ENCODE results near the gene MAP3K2.

MAP3K2 gene

GRCh38 chr2:127404466-127405254, 16.9 kb upstream of the MAP3K2 start:
- Mint-ChIP-seq H3K27ac (no peak overlapping the region), H3K4me3 (no peak overlapping the region), H3K36me3 (ENCODE audit: low read depth) (no peaks in the 10 kb centered on the region), H3K9me3 (no peaks in the 10 kb centered on the region), H3K27me3 (ENCODE audit: low read depth, poor library complexity) (no peaks in the 10 kb centered on the region), H3K4me1 (peaks cover 31% of the 10 kb centered on the region)
- no peak for TF ChIP-seq CTCF (IDR thresholded peaks at IDR 0.05)
- DNase-seq = no peak

DNA sequence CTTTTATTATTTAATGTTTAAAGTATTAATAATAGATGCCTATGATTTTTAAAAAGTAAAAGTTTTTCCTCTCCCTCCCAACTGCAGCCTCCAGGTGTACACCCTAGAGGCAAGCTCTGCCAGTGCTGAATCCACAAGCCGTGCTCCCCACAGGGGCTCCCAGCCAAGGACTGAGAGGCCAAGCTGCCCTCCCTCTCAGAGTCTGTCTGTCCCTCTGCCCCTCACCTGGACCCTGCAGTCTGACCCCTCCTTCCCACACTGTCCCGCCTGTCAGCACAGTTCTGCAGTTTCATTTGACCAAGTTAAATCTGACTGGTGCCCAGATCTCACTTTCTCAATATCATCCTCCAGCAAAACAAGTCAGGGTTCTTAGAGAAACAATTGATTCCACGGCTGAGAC, 15.7 kb upstream of the MAP3K2 start:
- Mint-ChIP-seq H3K4me1 (peaks cover 31% of the 10 kb centered on the region), H3K9me3 (no peaks in the 10 kb centered on the region)

DNA sequence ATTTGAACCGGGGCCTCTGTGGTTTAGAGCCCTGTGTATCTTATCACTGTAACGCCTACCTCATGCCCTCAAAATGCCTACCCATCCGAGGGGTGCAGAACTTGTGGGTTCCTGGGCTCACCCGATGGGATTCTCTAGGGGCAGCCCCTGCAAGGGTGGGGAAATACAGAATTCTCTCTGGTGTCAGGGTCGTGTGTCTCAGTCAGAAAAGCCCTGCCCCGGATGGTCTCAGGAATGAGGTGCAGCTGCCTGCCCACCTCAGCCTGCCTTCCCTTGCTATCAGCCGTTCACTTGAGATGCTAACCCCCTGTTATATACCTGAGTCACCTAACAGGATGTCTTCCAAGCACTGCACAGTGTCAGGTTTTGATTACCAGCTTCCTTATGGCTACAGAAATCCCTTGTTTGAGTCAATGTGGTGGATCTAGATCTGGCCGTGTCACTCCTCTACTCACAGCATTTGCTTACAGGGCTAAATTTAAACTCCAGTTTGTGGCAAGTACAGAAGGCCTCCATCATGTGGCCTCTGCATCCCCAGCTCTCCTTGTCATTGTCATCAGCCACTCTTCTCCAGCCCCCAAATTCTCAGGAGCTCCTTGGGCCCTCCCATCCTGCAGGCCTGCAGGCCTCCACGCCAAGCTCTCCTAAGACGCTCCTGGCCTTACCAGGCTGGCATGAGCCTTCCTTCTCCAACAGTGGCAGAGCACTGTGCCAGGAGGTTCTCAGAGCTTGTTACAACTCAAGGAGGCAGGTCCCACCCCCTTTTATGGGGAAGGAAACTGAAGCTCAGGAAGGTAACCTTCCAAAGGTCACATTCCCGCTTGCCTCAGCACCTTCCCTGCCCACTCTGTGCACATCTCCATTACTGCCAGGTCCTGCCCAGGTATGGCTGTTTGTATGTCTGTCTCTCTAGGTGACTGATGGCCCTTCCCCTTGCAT, 14.3 kb upstream of the MAP3K2 start:
- H3K4me1 Mint-ChIP-seq = peaks cover 37% of the 10 kb centered on the region

More for the DNA sequence above, 15.7 kb upstream of the MAP3K2 start:
- Mint-ChIP-seq H3K27me3 (ENCODE audit: low read depth, poor library complexity) (no peaks in the 10 kb centered on the region), H3K36me3 (ENCODE audit: low read depth) (no peaks in the 10 kb centered on the region), H3K4me3 (no peak overlapping the region), H3K27ac (no peak overlapping the region)
- DNase-seq = no peak
- no peak for TF ChIP-seq CTCF (IDR thresholded peaks at IDR 0.05)

DNA sequence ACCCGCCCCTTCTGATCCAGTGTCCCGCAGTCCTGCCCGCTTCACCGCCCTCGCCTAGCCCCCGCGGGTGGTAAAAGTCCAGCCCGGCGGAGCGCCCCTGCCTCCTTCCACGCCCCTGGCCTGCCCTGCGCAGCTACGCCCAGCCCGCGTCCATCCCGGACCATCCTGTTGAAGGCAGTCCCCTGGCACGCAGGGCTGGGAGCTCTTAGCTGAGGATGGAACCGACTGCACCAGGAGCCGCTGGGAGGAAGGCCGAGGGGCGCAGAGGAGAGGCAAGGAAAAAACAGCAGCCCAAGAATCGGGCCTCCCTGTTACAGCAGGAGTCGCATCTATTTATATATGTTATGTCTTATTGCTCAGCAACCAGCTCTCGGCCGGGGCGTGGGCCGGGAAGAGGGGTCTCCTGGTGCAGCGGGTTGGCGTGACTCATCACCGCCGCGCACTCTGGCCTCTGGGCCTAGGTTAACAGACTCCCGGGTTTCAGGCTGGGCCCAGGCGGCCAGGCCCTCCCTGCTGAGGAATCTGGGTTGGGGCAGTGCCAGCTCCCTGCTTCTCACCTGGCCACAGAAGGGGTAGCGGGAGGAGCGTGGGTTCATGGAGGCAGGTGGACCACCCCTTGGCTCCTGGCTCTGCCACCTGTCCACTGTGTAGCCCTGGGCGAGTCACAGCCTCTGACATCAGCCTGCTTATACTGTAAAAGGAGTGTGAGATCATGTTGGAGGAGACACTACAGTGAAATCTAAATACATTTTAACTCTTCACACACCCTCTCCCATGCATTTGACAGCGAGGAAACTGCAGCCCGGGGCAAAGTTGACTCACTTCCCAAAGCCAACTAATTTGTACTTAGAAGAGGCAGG, 13.4 kb upstream of the MAP3K2 start:
- TF ChIP-seq CTCF (IDR thresholded peaks at IDR 0.05) = no peak
- no peaks in the 10 kb centered on the region for H3K27me3 Mint-ChIP-seq (ENCODE audit: low read depth, poor library complexity)
- H3K27ac Mint-ChIP-seq = no peak overlapping the region
- H3K4me3 Mint-ChIP-seq = no peak overlapping the region
- H3K36me3 Mint-ChIP-seq (ENCODE audit: low read depth) = no peaks in the 10 kb centered on the region
- H3K4me1 Mint-ChIP-seq = peaks cover 37% of the 10 kb centered on the region
- H3K9me3 Mint-ChIP-seq = no peaks in the 10 kb centered on the region
- DNase-seq = no peak

More for the DNA sequence above, 14.3 kb upstream of the MAP3K2 start:
- H3K4me3 Mint-ChIP-seq = no peak overlapping the region
- TF ChIP-seq CTCF (IDR thresholded peaks at IDR 0.05) = no peak
- no peak overlapping the region for H3K27ac Mint-ChIP-seq
- H3K9me3 Mint-ChIP-seq = no peaks in the 10 kb centered on the region
- no peaks in the 10 kb centered on the region for H3K27me3 Mint-ChIP-seq (ENCODE audit: low read depth, poor library complexity)
- DNase-seq = no peak
- H3K36me3 Mint-ChIP-seq (ENCODE audit: low read depth) = no peaks in the 10 kb centered on the region

- Mint-ChIP-seq H3K36me3 (ENCODE audit: low read depth) (no peaks in the 10 kb centered on the region), H3K27me3 (ENCODE audit: low read depth, poor library complexity) (no peaks in the 10 kb centered on the region), H3K4me3 (no peak overlapping the region), H3K9me3 (no peaks in the 10 kb centered on the region), H3K4me1 (peaks cover 33% of the 10 kb centered on the region), H3K27ac (no peak overlapping the region)
- TF ChIP-seq CTCF (IDR thresholded peaks at IDR 0.05) = no peak
- DNase-seq = no peak
Observed at GRCh38 chr2:127400533-127400896, 12.7 kb upstream of the MAP3K2 start.
